H1 (cell line): ENCODE results near the gene ZMYM2. TPM values are rescaled to one million over a fixed set of nuclear protein-coding genes. Genes with fewer than 3 reads are reported as not detected.

Source experiments
- CTCF ChIA-PET: fragments of 300-600 bp; sonication (Branson Sonifier 250); formaldehyde crosslinking; loops from one replicate; lab custom pipeline; 2021; ENCODE audit not compliant: partially characterized antibody; lab: Charles Lee
- POLR2A ChIA-PET: fragments of 300-600 bp; sonication (Branson Sonifier 250); formaldehyde crosslinking; loops from one replicate; lab custom pipeline; 2021; ENCODE audit warnings: inconsistent platforms; ENCODE audit not compliant: partially characterized antibody; lab: Charles Lee
- DNase-seq, 2 experiments: peaks; one replicate each; pipeline versions ENCODE4 v3.0.0 to v3.0.0-alpha.2; 2010 to 2022; ENCODE audit warnings: low spot score in 2 of 2, low read depth in 1 of 2, mixed read lengths in 1 of 2
- FAIRE-seq: peaks from 2 replicates; lab custom pipeline; 2011; peaks lifted over from hg19 to GRCh38; lab: Jason Lieb, UNC
- H2AFZ ChIP-seq: 2 replicates; pipeline ENCODE4 v1.8.1; 2012; ENCODE audit warnings: low read length, inconsistent platforms
- H2AK5ac ChIP-seq: 2 replicates; pipeline ENCODE4 v1.6.1; 2013; ENCODE audit warnings: low read depth, low read length
- H2BK120ac ChIP-seq: replicated peaks from 2 replicates; pipeline ENCODE3; 2013; ENCODE audit warnings: low read depth, low read length, inconsistent platforms
- H2BK12ac ChIP-seq: 2 replicates; pipeline ENCODE4 v1.6.1; 2013; ENCODE audit warnings: low read depth, low read length
- H2BK15ac ChIP-seq: 2 replicates; pipeline ENCODE4 v1.6.1; 2013; ENCODE audit warnings: low read length
- H2BK20ac ChIP-seq: 2 replicates; pipeline ENCODE4 v1.6.1; 2013; ENCODE audit warnings: low read length
- H2BK5ac ChIP-seq: 2 replicates; pipeline ENCODE4 v1.6.1; 2013; ENCODE audit warnings: low read depth, low read length
- H3K14ac ChIP-seq: 2 replicates; pipeline ENCODE4 v1.6.1; 2013; ENCODE audit warnings: inconsistent platforms; ENCODE audit not compliant: insufficient read length
- H3K18ac ChIP-seq: 2 replicates; pipeline ENCODE4 v1.6.1; 2013; ENCODE audit warnings: low read length; ENCODE audit errors: extremely low read depth
- H3K23ac ChIP-seq: 2 replicates; pipeline ENCODE4 v1.6.1; 2013; ENCODE audit warnings: inconsistent platforms; ENCODE audit not compliant: insufficient read length
- H3K23me2 ChIP-seq: 2 replicates; pipeline ENCODE4 v1.6.1; 2013; ENCODE audit warnings: low read depth, low read length
- H3K27ac ChIP-seq: 2 replicates; pipeline ENCODE4 v1.6.1; 2011; ENCODE audit warnings: low read depth, low read length, inconsistent platforms
- H3K27me3 ChIP-seq, 4 experiments: replicated peaks in 1 of 4; 1 replicate in 1 of 4; 2 replicates in 3 of 4; pipeline versions ENCODE4 v1.6.1 to v1.8.1; 2011 to 2013; ENCODE audit warnings: low read length in 3 of 4, mild to moderate bottlenecking in 3 of 4, inconsistent platforms in 2 of 4, mixed read lengths in 2 of 4, moderate library complexity in 1 of 4; ENCODE audit not compliant: control insufficient read depth in 3 of 4, insufficient read depth in 3 of 4; ENCODE audit errors: extremely low read depth in 1 of 4
- H3K36me3 ChIP-seq, 4 experiments: 2 replicates each; pipeline versions ENCODE4 v1.6.1 to v1.8.1; 2011 to 2013; ENCODE audit warnings: mild to moderate bottlenecking in 4 of 4, low read length in 3 of 4, moderate library complexity in 2 of 4, control low read depth in 1 of 4, inconsistent platforms in 1 of 4; ENCODE audit not compliant: insufficient read depth in 4 of 4, control insufficient read depth in 2 of 4
- H3K4ac ChIP-seq: replicated peaks from 2 replicates; pipeline ENCODE3; 2013; ENCODE audit warnings: low read length, low read depth, mixed read lengths, inconsistent platforms; ENCODE audit not compliant: insufficient read length
- H3K4me1 ChIP-seq, 4 experiments: replicated peaks in 1 of 4; 1 replicate in 1 of 4; 2 replicates in 3 of 4; pipeline versions ENCODE4 v1.6.1 to v1.8.1; 2011 to 2013; ENCODE audit warnings: low read length in 3 of 4, inconsistent platforms in 2 of 4, mixed read lengths in 1 of 4; ENCODE audit not compliant: insufficient read depth in 4 of 4, control insufficient read depth in 3 of 4
- H3K4me2 ChIP-seq, 2 experiments: 2 replicates each; pipeline versions ENCODE4 v1.6.1 to v1.8.1; 2011 to 2013; ENCODE audit warnings: low read depth in 2 of 2, low read length in 2 of 2, control low read depth in 1 of 2, inconsistent platforms in 1 of 2, mild to moderate bottlenecking in 1 of 2; ENCODE audit not compliant: insufficient read depth in 1 of 2
- H3K4me3 ChIP-seq, 4 experiments: fragments of 200-600, 300-600 bp in 1 of 4; sonication (generic), shearing (Covaris generic), sonication (Bioruptor Twin) in 1 of 4; 2 replicates each; pipeline versions ENCODE4 v1.5.1 to v1.8.1; 2011 to 2016; ENCODE audit warnings: low read length in 4 of 4, low read depth in 3 of 4, control low read depth in 2 of 4, inconsistent platforms in 2 of 4, mild to moderate bottlenecking in 2 of 4, mixed read lengths in 1 of 4, moderate library complexity in 1 of 4; ENCODE audit not compliant: insufficient read depth in 2 of 4; ENCODE audit errors: extremely low read depth in 1 of 4
- H3K56ac ChIP-seq: replicated peaks from 2 replicates; pipeline ENCODE3; 2013; ENCODE audit warnings: low read depth, mild to moderate bottlenecking, mixed read lengths, low read length, inconsistent platforms; ENCODE audit not compliant: insufficient read length
- H3K79me1 ChIP-seq: 2 replicates; pipeline ENCODE4 v1.6.1; 2013; ENCODE audit warnings: low read depth, low read length, control low read depth
- H3K79me2 ChIP-seq, 2 experiments: 2 replicates each; pipeline versions ENCODE4 v1.6.1 to v1.8.1; 2012 to 2013; ENCODE audit warnings: low read length in 2 of 2, mild to moderate bottlenecking in 2 of 2, inconsistent platforms in 1 of 2; ENCODE audit not compliant: insufficient read depth in 2 of 2, control insufficient read depth in 1 of 2
- H3K9ac ChIP-seq, 4 experiments: replicated peaks in 1 of 4; 1 replicate in 1 of 4; 2 replicates in 3 of 4; pipeline versions ENCODE4 v1.6.1 to v1.8.1; 2011 to 2013; ENCODE audit warnings: low read depth in 3 of 4, low read length in 3 of 4, control low read depth in 2 of 4, mild to moderate bottlenecking in 2 of 4, moderate library complexity in 2 of 4, inconsistent platforms in 1 of 4; ENCODE audit errors: extremely low read depth in 1 of 4
- H3K9me3 ChIP-seq, 2 experiments: 2 replicates each; pipeline versions ENCODE4 v1.6.1 to v1.8.1; 2012 to 2013; ENCODE audit warnings: mild to moderate bottlenecking in 2 of 2, moderate library complexity in 2 of 2, control low read depth in 1 of 2, inconsistent platforms in 1 of 2, low read depth in 1 of 2, low read length in 1 of 2, mixed read lengths in 1 of 2; ENCODE audit not compliant: insufficient read depth in 2 of 2
- H4K20me1 ChIP-seq, 2 experiments: replicated peaks in 1 of 2; 2 replicates each; pipeline versions ENCODE3 to v1.8.1; 2011 to 2013; ENCODE audit warnings: inconsistent platforms in 2 of 2, low read length in 2 of 2, mild to moderate bottlenecking in 1 of 2; ENCODE audit not compliant: insufficient read depth in 2 of 2, control insufficient read depth in 1 of 2
- H4K5ac ChIP-seq: 2 replicates; pipeline ENCODE4 v1.6.1; 2013; ENCODE audit warnings: low read length, low read depth, mixed read lengths, inconsistent platforms; ENCODE audit not compliant: insufficient read length
- H4K8ac ChIP-seq: 2 replicates; pipeline ENCODE4 v1.8.0; 2013; ENCODE audit warnings: mild to moderate bottlenecking, moderate library complexity, low read length, inconsistent platforms; ENCODE audit not compliant: insufficient read depth; ENCODE audit errors: extremely low read depth
- H4K91ac ChIP-seq: replicated peaks from 2 replicates; pipeline ENCODE3; 2013; ENCODE audit warnings: low read length, mixed read lengths, inconsistent platforms; ENCODE audit not compliant: insufficient read length
- ATF3 ChIP-seq: IDR thresholded peaks from 2 replicates; pipeline ENCODE4 v1.6.1; 2011; ENCODE audit warnings: low read depth, mild to moderate bottlenecking, low read length; ENCODE audit not compliant: insufficient read depth
- BCL11A ChIP-seq, 2 experiments: IDR thresholded peaks; one replicate each; pipeline ENCODE4 v1.6.1; 2011; ENCODE audit warnings: low read depth in 2 of 2, low read length in 2 of 2, mild to moderate bottlenecking in 2 of 2
- BRCA1 ChIP-seq: IDR thresholded peaks from 2 replicates; pipeline ENCODE4 v1.6.1; 2012; ENCODE audit warnings: low read depth, low read length, improper control_type of control experiment
- JUND ChIP-seq: IDR thresholded peaks from 2 replicates; pipeline ENCODE4 v1.6.1; 2011; ENCODE audit warnings: mild to moderate bottlenecking, improper control_type of control experiment, low read length
- KDM5A ChIP-seq: fragments of 200-600 bp; IDR thresholded peaks from 2 replicates; pipeline ENCODE4 v1.7.1; 2012; ENCODE audit warnings: mild to moderate bottlenecking, low read length, inconsistent platforms, mixed read lengths
- MAFK ChIP-seq: IDR thresholded peaks from 2 replicates; pipeline ENCODE4 v1.6.1; 2012; ENCODE audit warnings: low read depth, mild to moderate bottlenecking, improper control_type of control experiment, low read length
- MAX ChIP-seq: IDR thresholded peaks from 2 replicates; pipeline ENCODE4 v1.6.1; 2012; ENCODE audit warnings: inconsistent platforms
- NANOG ChIP-seq: IDR thresholded peaks from 2 replicates; pipeline ENCODE4 v1.6.1; 2011; ENCODE audit warnings: low read length, low read depth, mild to moderate bottlenecking, inconsistent platforms; ENCODE audit not compliant: insufficient read depth, poor library complexity, severe bottlenecking
- RAD21 ChIP-seq, 2 experiments: IDR thresholded peaks in 1 of 2; conservative IDR thresholded peaks in 1 of 2; 2 replicates each; pipeline ENCODE4 v1.6.1; 2011; ENCODE audit warnings: low read depth in 2 of 2, low read length in 2 of 2, improper control_type of control experiment in 1 of 2, inconsistent platforms in 1 of 2, mild to moderate bottlenecking in 1 of 2, moderate library complexity in 1 of 2
- SIN3A ChIP-seq, 2 experiments: IDR thresholded peaks in 1 of 2; conservative IDR thresholded peaks in 1 of 2; 2 replicates each; pipeline ENCODE4 v1.6.1; 2011 to 2012; ENCODE audit warnings: low read length in 2 of 2, improper control_type of control experiment in 1 of 2, low read depth in 1 of 2, mild to moderate bottlenecking in 1 of 2
- SIRT6 ChIP-seq: IDR thresholded peaks from one replicate; pipeline ENCODE4 v1.7.1; 2012; ENCODE audit warnings: low read length, inconsistent platforms
- SRF ChIP-seq: IDR thresholded peaks from 2 replicates; pipeline ENCODE4 v1.6.1; 2011; ENCODE audit warnings: mild to moderate bottlenecking, low read depth, low read length, moderate library complexity
- TAF1 ChIP-seq: IDR thresholded peaks from 2 replicates; pipeline ENCODE4 v1.6.1; 2011; ENCODE audit warnings: mild to moderate bottlenecking, low read depth, low read length
- TCF12 ChIP-seq: IDR thresholded peaks from 2 replicates; pipeline ENCODE4 v1.6.1; 2011; ENCODE audit warnings: low read depth, mild to moderate bottlenecking, low read length
- WGBS, 2 experiments: shearing (Covaris generic) in 1 of 2; methylation state at CpG; one replicate each; pipeline versions ENCODE4 v1.1.6 to v1.1.7; 2013 to 2015; ENCODE audit warnings: low lambda C conversion rate in 2 of 2, mixed read lengths in 2 of 2, inconsistent platforms in 1 of 2, low coverage in 1 of 2, missing lambda C conversion rate in 1 of 2; ENCODE audit not compliant: insufficient replicate concordance in 2 of 2, insufficient coverage in 1 of 2, insufficient read length in 1 of 2; ENCODE audit errors: extremely low coverage in 1 of 2, missing lambda C conversion rate in 1 of 2; 5-methylcytosine and 5-hydroxymethylcytosine counted together
- polyA plus RNA-seq, 7 experiments: library from polyadenylated mRNA; depleted of rRNA in 3 of 7; stranded (reverse) in 5 of 7; unstranded in 2 of 7; fragments of >200 nt in 5 of 7; fragments of 200-250 nt in 2 of 7; gene quantifications; 1 replicate in 5 of 7; 2 replicates in 1 of 7; 4 replicates in 1 of 7; pipeline versions ENCODE4 v1.2.1 to v1.2.3, GENCODE V29; 2011 to 2013; ENCODE audit warnings: missing spikeins in 2 of 7, mixed read lengths in 2 of 7
- total RNA-seq: library from RNA; stranded (reverse); fragmentation: NEBNext Ultra II Directional; extraction: Animal tissue kit (Norgen Biotek cat#: 25700); gene quantifications from 2 replicates; pipeline ENCODE4 v1.2.1, GENCODE V29; 2021

Gene ZMYM2
- total and polyA plus RNA-seq, 2 of the 8 experiments (the other 6 are each of a cell fraction or from before 2014, with no cell fraction given): 41.2 to 159 TPM

GRCh38 chr13:19950374-19950773, 8.2 kb upstream of the ZMYM2 start:
- Histone ChIP-seq H2AFZ (no peak overlapping the region), H3K23ac (no peak overlapping the region), H3K18ac (no peak overlapping the region), H3K79me1 (no peaks in the 10 kb centered on the region), H2BK120ac (no peak overlapping the region), H3K27me3 (no peaks in the 10 kb centered on the region), H3K56ac (no peak overlapping the region), H3K36me3 (no peaks in the 10 kb centered on the region), H2BK12ac (no peak overlapping the region), H4K20me1 (no peaks in the 10 kb centered on the region), H3K14ac (no peak overlapping the region), H2BK20ac (no peak overlapping the region), H3K4me2 (no peak overlapping the region), H3K9ac (no peak overlapping the region), H4K91ac (no peak overlapping the region), H4K8ac (no peak overlapping the region), H3K4ac (no peak overlapping the region), H4K5ac (no peak overlapping the region), H3K27ac (no peak overlapping the region), H3K4me1 (no peaks in the 10 kb centered on the region), H2BK5ac (no peak overlapping the region), H2BK15ac (no peak overlapping the region), H3K23me2 (no peaks in the 10 kb centered on the region), H3K79me2 (no peaks in the 10 kb centered on the region), H2AK5ac (no peak overlapping the region), H3K4me3 (no peak overlapping the region), H3K9me3 (no peaks in the 10 kb centered on the region)
- ChIA-PET POLR2A (interaction anchor here (0.7 to 2.1 kb wide), 3 partner anchors 8 to 18 kb away, joined by 3 to 8 read pairs (median 3); partner anchors contain the start of gene ZMYM2), CTCF (interaction anchor here (1.2 to 1.6 kb wide), 4 partner anchors 21 to 67 kb away, joined by 3 to 5 read pairs (median 4); no protein-coding TSS in a partner anchor)
- DNase-seq (no peak), FAIRE-seq (no peak)
- WGBS, 2 experiments: 81% methylated on average over 7 of the region's 7 CpGs; no CpG with 5 or more reads in 1 of the 2 experiments
- TF ChIP-seq SIRT6 (no peak), KDM5A (no peak), TCF12 (no peak), MAX (no peak), NANOG (no peak), MAFK (no peak), RAD21 (IDR thresholded peaks at IDR 0.05 in 1 of 2, conservative IDR thresholded peaks at IDR 0.05 in 1 of 2; ENCODE audit: low read depth in 2 of 2, low read length in 2 of 2) (no peak), SRF (no peak), ATF3 (no peak), TAF1 (no peak), SIN3A (conservative IDR thresholded peaks at IDR 0.05 in 1 of 2, IDR thresholded peaks at IDR 0.05 in 1 of 2; ENCODE audit: low read depth in 1 of 2, low read length in 2 of 2) (no peak), BRCA1 (no peak), JUND (no peak), BCL11A (IDR thresholded peaks at IDR 0.05; ENCODE audit: low read depth in 2 of 2, low read length in 2 of 2) (no peak)
